OCI-LY7 (cell line): ENCODE data around the gene PXDC1.

Experiments
- EZH2phosphoT487 ChIP-seq: fragments of 200-600 bp; sonication (generic); IDR thresholded peaks from 2 replicates; pipeline ENCODE4 v1.6.1; 2018; ENCODE audit warnings: low read depth, borderline replicate concordance, mild to moderate bottlenecking, mixed run types, antibody characterized with exemption, low read length, moderate library complexity, mixed read lengths
- TF ChIP-seq, protein P1 (sequence below): fragments of 200-600 bp; sonication (generic); conservative IDR thresholded peaks from 2 replicates; pipeline ENCODE4 v1.5.1; 2014; ENCODE audit warnings: mild to moderate bottlenecking, antibody characterized with exemption, low read length, moderate library complexity, mixed read lengths

DNA sequence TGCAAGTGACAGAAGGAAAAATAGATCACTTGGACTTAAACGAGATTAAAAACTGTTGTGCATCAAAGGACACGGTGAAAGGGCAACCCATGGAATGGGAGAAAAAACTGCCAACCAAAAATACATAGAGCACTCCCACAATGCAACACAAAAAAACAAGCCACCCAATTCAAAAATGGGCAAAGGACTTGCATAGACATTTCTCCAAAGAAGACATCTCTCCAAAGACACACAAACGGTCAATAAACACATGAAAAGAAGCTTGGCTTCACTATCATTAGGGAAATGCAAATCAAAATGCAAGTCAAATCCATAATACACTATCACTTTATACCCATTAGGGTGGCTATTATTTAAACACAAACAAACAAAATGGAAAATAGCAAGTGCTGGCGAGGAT is 45.0 kb downstream of the PXDC1 start:
- TF ChIP-seq, protein P1, sequence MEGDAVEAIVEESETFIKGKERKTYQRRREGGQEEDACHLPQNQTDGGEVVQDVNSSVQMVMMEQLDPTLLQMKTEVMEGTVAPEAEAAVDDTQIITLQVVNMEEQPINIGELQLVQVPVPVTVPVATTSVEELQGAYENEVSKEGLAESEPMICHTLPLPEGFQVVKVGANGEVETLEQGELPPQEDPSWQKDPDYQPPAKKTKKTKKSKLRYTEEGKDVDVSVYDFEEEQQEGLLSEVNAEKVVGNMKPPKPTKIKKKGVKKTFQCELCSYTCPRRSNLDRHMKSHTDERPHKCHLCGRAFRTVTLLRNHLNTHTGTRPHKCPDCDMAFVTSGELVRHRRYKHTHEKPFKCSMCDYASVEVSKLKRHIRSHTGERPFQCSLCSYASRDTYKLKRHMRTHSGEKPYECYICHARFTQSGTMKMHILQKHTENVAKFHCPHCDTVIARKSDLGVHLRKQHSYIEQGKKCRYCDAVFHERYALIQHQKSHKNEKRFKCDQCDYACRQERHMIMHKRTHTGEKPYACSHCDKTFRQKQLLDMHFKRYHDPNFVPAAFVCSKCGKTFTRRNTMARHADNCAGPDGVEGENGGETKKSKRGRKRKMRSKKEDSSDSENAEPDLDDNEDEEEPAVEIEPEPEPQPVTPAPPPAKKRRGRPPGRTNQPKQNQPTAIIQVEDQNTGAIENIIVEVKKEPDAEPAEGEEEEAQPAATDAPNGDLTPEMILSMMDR = no peak
- TF ChIP-seq EZH2phosphoT487 = no peak
